ENCODE measurements around the gene EVA1C. TPM values are rescaled to one million over a fixed set of nuclear protein-coding genes. Genes with fewer than 3 reads are reported as not detected.
"Not testable (repeated sequence)": the region's sequence is repeated elsewhere in the genome, so short reads cannot be mapped to it uniquely, and the experiment has no call there.

The EVA1C gene
- polyA plus RNA-seq, 1 of the 3 experiments (the other 2 are of a cell fraction), result 10.1 TPM

- WGBS (ENCODE audit: low lambda C conversion rate), result 73% methylated on average over 6 of the region's 6 CpGs
- no peak for DNase-seq
- CTCF ChIA-PET, result interaction anchor here (2.1 kb wide), 1 partner anchor 156 kb away, joined by 6 read pairs; no protein-coding TSS in a partner anchor
These were observed 32.6 kb downstream of the EVA1C start for GRCh38 chr21:32445101-32445500.

GRCh38 chr21:32446440-32446839, 33.9 kb downstream of the EVA1C start:
- H2AFZ ChIP-seq (ENCODE audit: low read depth); H3K4me1 ChIP-seq (ENCODE audit: control insufficient read depth in 1 of 2, insufficient read depth in 2 of 2, low read depth in 1 of 2, low read length in 1 of 2); H3K9me3 ChIP-seq; H4K20me1 ChIP-seq (ENCODE audit: insufficient read depth); H3K9me2 ChIP-seq; H3K36me3 ChIP-seq (replicated peaks in 1 of 2; ENCODE audit: control insufficient read depth in 1 of 2, insufficient read depth in 2 of 2, low read length in 1 of 2); H3K27ac ChIP-seq (ENCODE audit: low read depth in 2 of 2, low read length in 1 of 2); H3K9ac ChIP-seq; H3F3A ChIP-seq (replicated peaks; ENCODE audit: insufficient read depth); H3K4me3 ChIP-seq (ENCODE audit: low read depth in 2 of 2, low read length in 1 of 2); POLR2A ChIA-PET; DNase-seq; H3K4me2 ChIP-seq; H3K27me3 ChIP-seq (ENCODE audit: insufficient read depth): not testable (repeated sequence)
- peaks cover 17% of the 10 kb centered on the region; the same call in 1 of the 2 replicates for H3K79me2 ChIP-seq (ENCODE audit: insufficient read depth)
- WGBS (ENCODE audit: low lambda C conversion rate), result 93% methylated on average over 3 of the region's 3 CpGs
- CTCF ChIA-PET, result interaction anchor here (2.1 kb wide), 1 partner anchor 155 kb away, joined by 6 read pairs; no protein-coding TSS in a partner anchor

More at GRCh38 chr21:32445101-32445500, 32.6 kb downstream of the EVA1C start:
- Histone ChIP-seq H3K27ac (ENCODE audit: low read depth in 2 of 2, low read length in 1 of 2) (no peak overlapping the region), H3K4me3 (ENCODE audit: low read depth in 2 of 2, low read length in 1 of 2) (no peak overlapping the region), H3K9me3 (peaks cover 7% of the 10 kb centered on the region; the same call in 1 of the 2 replicates), H3K79me2 (ENCODE audit: insufficient read depth) (peaks cover 17% of the 10 kb centered on the region; the same call in 1 of the 2 replicates), H3K9ac (no peak overlapping the region), H3K9me2 (no peaks in the 10 kb centered on the region), H3K4me2 (no peak overlapping the region), H4K20me1 (ENCODE audit: insufficient read depth) (no peaks in the 10 kb centered on the region), H3K4me1 (ENCODE audit: control insufficient read depth in 1 of 2, insufficient read depth in 2 of 2, low read depth in 1 of 2, low read length in 1 of 2) (no peaks in the 10 kb centered on the region), H3F3A (replicated peaks; ENCODE audit: insufficient read depth) (peaks cover 6% of the 10 kb centered on the region), H3K36me3 (replicated peaks in 1 of 2; ENCODE audit: control insufficient read depth in 1 of 2, insufficient read depth in 2 of 2, low read length in 1 of 2) (peaks cover 0 to 4% of the 10 kb centered on the region in 2 experiments), H2AFZ (ENCODE audit: low read depth) (no peak overlapping the region), H3K27me3 (ENCODE audit: insufficient read depth) (no peaks in the 10 kb centered on the region)
- POLR2A ChIA-PET, result no interaction called here
- TF ChIP-seq TEAD4 (IDR thresholded peaks at IDR 0.05; ENCODE audit: borderline replicate concordance, insufficient read depth), result no peak
- TF ChIP-seq MXI1 (IDR thresholded peaks at IDR 0.05; ENCODE audit: low read depth, low read length), result no peak
- TF ChIP-seq ZBTB33 (IDR thresholded peaks at IDR 0.05; ENCODE audit: borderline replicate concordance, low read depth), result no peak
- TF ChIP-seq POLR2AphosphoS5 (IDR thresholded peaks at IDR 0.05; ENCODE audit: low read depth, low read length), result no peak
- TF ChIP-seq EP300 (IDR thresholded peaks at IDR 0.05; ENCODE audit: borderline replicate concordance in 1 of 2, low read depth in 1 of 2, low read length in 1 of 2), result no peak

DNA sequence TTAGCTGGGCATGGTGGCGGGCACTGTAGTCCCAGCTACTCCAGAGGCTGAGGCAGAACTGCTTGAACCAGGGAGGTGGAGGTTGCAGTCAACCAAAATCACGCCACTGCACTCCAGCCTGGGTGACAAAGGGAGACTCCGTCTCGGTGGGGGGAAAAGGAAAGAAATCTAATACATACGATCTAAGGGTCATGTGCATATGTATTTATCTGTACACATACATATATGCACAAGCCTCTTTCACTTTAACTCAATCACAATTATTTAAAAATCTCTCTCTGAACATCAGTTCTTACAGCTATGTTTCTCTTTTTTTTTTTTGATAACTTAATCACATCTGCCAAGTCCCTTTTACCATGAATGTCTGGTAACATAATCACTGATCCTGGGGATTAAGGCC, 34.7 kb downstream of the EVA1C start:
- H3K9me3 ChIP-seq, result peaks cover 7% of the 10 kb centered on the region; the same call in 1 of the 2 replicates
- no peak for DNase-seq
- TF ChIP-seq, protein P1, sequence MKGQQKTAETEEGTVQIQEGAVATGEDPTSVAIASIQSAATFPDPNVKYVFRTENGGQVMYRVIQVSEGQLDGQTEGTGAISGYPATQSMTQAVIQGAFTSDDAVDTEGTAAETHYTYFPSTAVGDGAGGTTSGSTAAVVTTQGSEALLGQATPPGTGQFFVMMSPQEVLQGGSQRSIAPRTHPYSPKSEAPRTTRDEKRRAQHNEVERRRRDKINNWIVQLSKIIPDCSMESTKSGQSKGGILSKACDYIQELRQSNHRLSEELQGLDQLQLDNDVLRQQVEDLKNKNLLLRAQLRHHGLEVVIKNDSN (IDR thresholded peaks at IDR 0.05; ENCODE audit: borderline replicate concordance, low read depth), result no peak
- TF ChIP-seq MEF2A (IDR thresholded peaks at IDR 0.05; ENCODE audit: borderline replicate concordance, low read depth) (no peak), EP300 (IDR thresholded peaks at IDR 0.05; ENCODE audit: borderline replicate concordance in 1 of 2, low read depth in 1 of 2, low read length in 1 of 2) (no peak), SIN3A (IDR thresholded peaks at IDR 0.05; ENCODE audit: borderline replicate concordance, low read depth, low read length) (no peak), FOSL2 (IDR thresholded peaks at IDR 0.05; ENCODE audit: borderline replicate concordance, low read depth) (no peak), SMC3 (IDR thresholded peaks at IDR 0.05; ENCODE audit: low read depth, low read length) (no peak), TCF12 (IDR thresholded peaks at IDR 0.05) (no peak), RXRA (IDR thresholded peaks at IDR 0.05; ENCODE audit: borderline replicate concordance, low read depth) (no peak)
- H3F3A ChIP-seq (replicated peaks; ENCODE audit: insufficient read depth), result no peaks in the 10 kb centered on the region
- no peak overlapping the region for H3K4me3 ChIP-seq (ENCODE audit: low read depth in 2 of 2, low read length in 1 of 2)
- POLR2A ChIA-PET, result no interaction called here
- no peak overlapping the region for H3K4me2 ChIP-seq
- peaks cover 11% of the 10 kb centered on the region; the same call in 1 of the 2 replicates for H3K79me2 ChIP-seq (ENCODE audit: insufficient read depth)
- no peak overlapping the region for H3K9ac ChIP-seq
- H3K4me1 ChIP-seq (ENCODE audit: control insufficient read depth in 1 of 2, insufficient read depth in 2 of 2, low read depth in 1 of 2, low read length in 1 of 2), result no peaks in the 10 kb centered on the region
- no peaks in the 10 kb centered on the region for H3K9me2 ChIP-seq
- 95% methylated on average over 5 of the region's 5 CpGs for WGBS (ENCODE audit: low lambda C conversion rate)
- no peak overlapping the region for H2AFZ ChIP-seq (ENCODE audit: low read depth)
- no peak overlapping the region for H3K27ac ChIP-seq (ENCODE audit: low read depth in 2 of 2, low read length in 1 of 2)
- no peaks in the 10 kb centered on the region for H3K27me3 ChIP-seq (ENCODE audit: insufficient read depth)
- no peaks in the 10 kb centered on the region for H4K20me1 ChIP-seq (ENCODE audit: insufficient read depth)
- H3K36me3 ChIP-seq (replicated peaks in 1 of 2; ENCODE audit: control insufficient read depth in 1 of 2, insufficient read depth in 2 of 2, low read length in 1 of 2), result peaks cover 0 to 4% of the 10 kb centered on the region in 2 experiments
- CTCF ChIA-PET, result interaction anchor here (1.4 kb wide), 1 partner anchor 14 kb away, joined by 3 read pairs; no protein-coding TSS in a partner anchor
